Measurements from ENCODE around the gene HOXA7.

Gene HOXA7

DNA sequence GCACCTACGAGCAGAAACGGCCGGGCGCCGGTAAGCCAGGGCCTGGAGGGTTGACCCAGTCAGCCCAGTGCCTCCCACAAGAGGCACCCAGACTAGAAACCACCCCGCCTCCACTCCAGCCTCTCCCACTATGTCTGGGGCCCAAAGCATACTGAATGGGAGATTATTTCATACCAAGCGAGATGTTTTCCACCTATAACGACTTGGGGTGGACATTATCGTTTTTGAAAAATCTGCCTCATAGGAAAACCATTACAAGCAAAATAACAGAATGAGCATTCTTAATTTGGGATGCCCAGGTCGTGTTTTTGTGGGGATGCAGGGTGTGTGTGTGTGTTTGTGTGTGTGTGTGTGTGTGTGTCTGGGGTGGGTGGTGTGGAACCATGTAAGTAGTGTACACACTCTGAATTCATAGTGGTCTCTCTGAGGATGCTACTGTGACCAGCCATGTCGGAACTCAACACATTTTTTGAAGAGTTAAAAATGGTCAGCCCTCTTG, 10.5 kb downstream of the HOXA7 start:
- no peak for DNase-seq

DNA sequence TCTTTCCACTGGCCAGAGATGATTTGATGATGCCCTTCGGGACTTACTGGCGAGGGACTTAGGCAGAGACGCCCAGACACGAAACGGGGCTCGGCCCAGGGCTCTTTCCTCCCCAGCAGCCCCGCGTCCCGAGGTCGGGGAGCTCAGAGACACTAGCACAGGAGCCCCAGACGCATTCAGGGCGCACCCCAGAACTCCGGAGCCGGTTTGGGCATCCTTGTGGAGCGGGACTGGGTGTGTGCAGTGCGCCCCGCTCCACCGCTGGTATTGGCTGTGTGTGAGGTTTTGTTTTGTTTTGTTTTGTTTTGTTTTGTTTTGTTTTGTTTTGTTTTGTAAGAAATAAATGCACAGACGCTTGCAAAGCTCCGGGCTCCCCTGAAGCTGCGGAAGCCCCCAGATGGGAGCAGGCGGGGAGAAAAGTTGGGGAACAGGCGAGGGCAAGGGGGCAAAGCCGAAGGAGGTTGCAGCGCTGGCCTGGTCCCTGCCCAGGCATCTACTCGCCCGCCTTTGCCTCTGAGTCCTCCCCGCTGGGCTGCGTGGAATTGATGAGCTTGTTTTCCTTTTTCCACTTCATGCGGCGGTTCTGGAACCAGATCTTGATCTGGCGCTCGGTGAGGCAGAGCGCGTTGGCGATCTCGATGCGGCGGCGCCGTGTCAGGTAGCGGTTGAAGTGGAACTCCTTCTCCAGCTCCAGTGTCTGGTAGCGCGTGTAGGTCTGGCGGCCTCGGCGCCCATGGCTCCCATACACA, 11.1 kb downstream of the HOXA7 start:
- no peak for DNase-seq

DNA sequence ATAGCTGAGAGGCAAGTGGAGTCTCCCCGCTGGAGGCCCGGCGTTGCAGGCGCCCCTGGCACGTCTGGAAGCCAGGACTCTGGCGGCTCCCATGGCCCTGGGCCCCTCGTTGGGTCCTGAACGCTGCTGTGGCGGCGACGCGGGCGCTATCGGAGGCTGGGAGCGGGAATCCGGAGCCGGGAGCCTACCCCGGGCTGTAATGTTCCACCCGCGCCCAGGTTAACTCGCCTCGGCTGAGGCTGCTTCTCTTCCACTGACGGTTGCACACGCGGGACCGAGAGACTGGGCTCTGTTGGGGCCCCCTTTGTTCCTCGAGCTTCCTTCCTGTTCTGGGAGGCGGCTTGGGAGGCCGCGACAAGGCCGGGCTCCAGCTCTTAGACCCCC, 11.7 kb downstream of the HOXA7 start:
- DNase-seq: no peak

DNA sequence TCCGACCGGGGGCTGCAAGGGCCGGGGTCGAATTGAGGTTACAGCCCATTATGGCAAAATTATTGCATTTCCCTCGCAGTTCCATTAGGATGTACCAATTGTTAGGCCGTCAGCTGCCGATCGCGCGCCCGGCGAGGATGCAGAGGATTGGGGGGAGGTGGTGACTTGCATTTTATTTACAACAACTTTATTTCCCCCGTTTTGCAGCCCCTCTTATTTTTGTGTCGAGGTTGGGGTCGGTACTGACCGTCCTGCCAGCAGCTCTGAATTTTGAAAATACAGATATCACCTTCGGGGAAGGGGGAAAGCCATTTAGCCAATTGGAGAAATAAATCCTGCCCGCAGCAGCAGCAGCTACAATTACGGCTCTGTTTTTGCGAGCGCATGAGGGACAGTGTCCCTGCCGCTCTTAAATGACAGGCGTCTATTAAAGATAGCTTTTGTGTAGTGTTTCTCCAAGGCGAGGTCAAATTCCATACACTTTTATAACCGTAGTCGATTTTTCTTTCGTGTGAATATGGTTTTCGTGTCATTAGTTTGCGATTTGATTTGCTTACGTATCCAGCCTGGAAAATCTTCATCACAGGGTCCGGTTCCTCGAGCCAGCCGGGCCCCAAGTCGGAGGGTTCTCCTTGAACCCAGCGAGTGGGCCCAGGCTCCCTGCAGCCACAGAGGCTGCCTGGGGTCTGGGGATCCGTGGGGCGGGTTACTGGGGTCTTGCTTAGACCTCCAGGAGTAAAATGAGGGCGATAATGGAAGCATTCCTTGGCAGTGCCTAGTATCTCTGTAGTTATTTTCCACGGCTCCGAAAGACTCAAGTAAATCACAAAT, 12.3 kb downstream of the HOXA7 start:
- DNase-seq: no peak

- DNase-seq: no peak
Measured at GRCh38 chr7:27143023-27143949, 13.2 kb downstream of the HOXA7 start, which contains the start of gene HOXA5. Gene HOXA5, minus strand, starts transcription at chr7:27143681. Its CDS starts 74 bp downstream, at chr7:27143607.

DNA sequence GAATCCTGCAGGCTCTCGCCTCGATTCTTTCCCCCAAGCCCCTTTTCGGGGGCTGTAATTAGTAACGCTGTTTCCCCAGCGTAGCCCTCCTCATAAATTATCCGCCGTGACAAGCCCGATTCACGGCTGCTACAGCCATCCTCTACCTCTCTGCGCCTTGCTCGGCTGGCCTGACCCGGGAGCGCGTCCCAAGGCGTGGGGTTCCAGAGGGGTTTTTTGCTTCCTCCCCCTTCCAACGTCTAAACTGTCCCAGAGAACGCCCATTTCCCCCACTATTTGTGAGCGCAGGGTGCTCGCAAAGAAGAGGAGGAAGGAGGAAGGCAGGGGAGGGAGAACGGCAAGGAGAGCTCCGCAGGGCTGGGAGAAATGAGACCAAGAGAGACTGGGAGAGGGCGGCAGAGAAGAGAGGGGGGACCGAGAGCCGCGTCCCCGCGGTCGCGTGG, 13.9 kb downstream of the HOXA7 start:
- DNase-seq: no peak

- no peak for DNase-seq
Measured at GRCh38 chr7:27141923-27142579, 14.4 kb downstream of the HOXA7 start.

- no peak for DNase-seq
Measured at GRCh38 chr7:27141137-27141922, 15.1 kb downstream of the HOXA7 start.

- DNase-seq: no peak
Measured at GRCh38 chr7:27140126-27140857, 16.2 kb downstream of the HOXA7 start.

- DNase-seq: no peak
Measured at GRCh38 chr7:27139334-27140125, 16.9 kb downstream of the HOXA7 start.

DNA sequence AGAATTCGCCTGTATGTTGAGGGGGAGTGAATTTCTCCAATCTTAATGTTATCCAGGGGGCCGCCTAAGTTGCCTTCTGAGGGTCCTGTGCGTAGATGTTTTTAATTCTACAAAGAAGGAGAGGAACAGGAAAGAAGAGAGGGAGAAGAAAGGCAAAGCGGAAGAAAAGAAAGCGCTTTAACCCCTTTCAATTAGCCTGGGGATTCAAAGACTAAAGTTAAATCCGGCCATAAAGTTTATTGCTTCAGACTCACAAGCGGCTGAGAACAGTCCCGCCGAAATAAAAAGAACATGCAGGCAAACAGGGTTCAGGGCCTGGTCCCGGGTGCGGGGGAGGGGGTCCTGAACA, 17.5 kb downstream of the HOXA7 start:
- DNase-seq: no peak

GRCh38 chr7:27138472-27138871, 18.0 kb downstream of the HOXA7 start:
- DNase-seq: no peak

DNA sequence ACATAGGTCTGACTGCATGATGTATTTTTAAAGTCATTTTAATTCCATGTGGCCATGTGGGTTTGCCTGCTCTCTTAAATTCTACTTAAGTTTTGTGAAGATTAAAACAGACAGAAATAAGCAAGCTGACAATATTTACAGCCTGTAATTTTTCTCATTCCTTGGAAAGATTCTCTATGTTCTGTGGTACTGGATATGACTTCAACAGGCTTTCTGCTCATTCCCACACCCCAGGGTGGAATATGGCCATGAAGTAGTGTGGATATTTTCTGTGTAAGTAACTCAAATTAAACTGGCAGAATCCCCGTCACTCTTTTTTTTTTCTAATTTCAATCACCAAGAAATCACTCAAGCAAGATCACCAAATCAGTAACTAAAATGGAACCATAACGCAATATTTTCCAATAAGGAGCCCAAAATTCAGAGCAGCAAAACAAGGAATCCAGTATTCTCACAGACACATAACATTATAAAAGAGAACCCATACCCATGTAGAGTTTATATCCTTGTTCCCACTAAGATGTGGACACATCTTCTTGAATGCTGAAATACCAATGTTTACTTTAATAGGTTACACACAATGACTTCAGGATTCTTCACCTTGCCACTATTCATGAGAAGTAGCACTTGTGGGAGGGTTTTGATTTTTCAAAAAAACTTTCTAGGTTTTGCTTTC, 18.7 kb downstream of the HOXA7 start:
- DNase-seq: no peak

DNA sequence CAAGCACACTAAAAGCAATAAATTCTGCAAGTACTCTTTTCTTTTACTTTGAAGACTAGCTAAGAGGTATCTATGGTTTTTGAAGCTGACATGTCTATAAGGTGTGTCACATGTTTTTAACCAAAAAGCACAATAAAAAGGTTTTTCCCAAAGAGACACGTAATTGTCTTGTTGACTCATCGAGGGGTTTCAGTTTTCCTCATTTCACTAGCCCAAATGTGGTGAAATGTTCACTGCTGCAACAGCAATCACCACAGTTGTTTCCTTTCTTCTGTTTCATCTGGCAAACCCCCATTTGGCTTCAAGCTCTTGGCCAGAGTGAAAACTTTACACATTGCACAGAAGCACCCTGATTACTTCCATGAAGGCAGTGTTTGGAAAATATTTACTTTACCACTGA, 22.1 kb downstream of the HOXA7 start:
- DNase-seq: no peak

GRCh38 chr7:27133409-27134231, 22.9 kb downstream of the HOXA7 start:
- no peak for DNase-seq

GRCh38 chr7:27132978-27133377, 23.5 kb downstream of the HOXA7 start:
- DNase-seq: no peak

GRCh38 chr7:27132214-27132613, 24.3 kb downstream of the HOXA7 start:
- DNase-seq: no peak

- no peak for DNase-seq
Measured at GRCh38 chr7:27131390-27131819, 25.1 kb downstream of the HOXA7 start.

Data from NCI-H2081 (cell line).